GM10266 (cell line): ENCODE results near the gene MDM2.
"Not testable (repeated sequence)": the region's sequence is repeated elsewhere in the genome, so short reads cannot be mapped to it uniquely, and the experiment has no call there.

ENCODE experiments used
- DNase-seq: peaks from one replicate; pipeline ENCODE4 v3.0.0; 2012; ENCODE audit errors: extremely low spot score
- CTCF ChIP-seq: IDR thresholded peaks from 2 replicates; pipeline ENCODE4 v1.5.1; 2012; ENCODE audit warnings: mild to moderate bottlenecking, low read depth; ENCODE audit not compliant: control insufficient read depth, insufficient read depth; ENCODE audit errors: missing control alignments

The MDM2 gene

GRCh38 chr12:68833508-68833907, 25.5 kb downstream of the MDM2 start:
- no peak for DNase-seq
- TF ChIP-seq CTCF, result no peak

GRCh38 chr12:68835333-68835908, 27.4 kb downstream of the MDM2 start:
- TF ChIP-seq CTCF, result no peak

DNA sequence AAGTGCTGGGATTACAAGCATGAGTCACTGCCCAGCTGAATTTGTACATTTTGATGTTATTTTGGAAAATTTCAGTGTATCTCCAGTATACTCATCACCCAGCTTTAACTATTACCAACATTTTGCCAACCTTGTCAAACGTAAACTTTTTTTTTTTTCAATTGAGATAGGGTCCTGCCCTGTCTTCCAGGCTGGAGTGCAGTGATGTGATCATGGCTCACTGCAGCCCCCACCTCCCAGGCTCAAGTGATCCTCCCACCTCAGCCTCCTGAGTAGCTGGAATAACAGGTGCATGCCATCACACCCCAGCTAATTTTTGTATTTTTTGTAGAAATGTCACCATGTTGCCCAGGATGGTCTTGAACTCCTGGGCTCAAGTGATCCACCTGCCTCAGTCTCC, 29.2 kb downstream of the MDM2 start:
- no peak for DNase-seq
- TF ChIP-seq CTCF, result no peak

More at GRCh38 chr12:68835333-68835908, 27.4 kb downstream of the MDM2 start:
- no peak for DNase-seq

- no peak for TF ChIP-seq CTCF
These were observed 30.3 kb downstream of the MDM2 start for GRCh38 chr12:68838046-68838886.

GRCh38 chr12:68839183-68840147, 31.5 kb downstream of the MDM2 start:
- DNase-seq, result no peak
- no peak for TF ChIP-seq CTCF

More at GRCh38 chr12:68838046-68838886, 30.3 kb downstream of the MDM2 start:
- no peak for DNase-seq

DNA sequence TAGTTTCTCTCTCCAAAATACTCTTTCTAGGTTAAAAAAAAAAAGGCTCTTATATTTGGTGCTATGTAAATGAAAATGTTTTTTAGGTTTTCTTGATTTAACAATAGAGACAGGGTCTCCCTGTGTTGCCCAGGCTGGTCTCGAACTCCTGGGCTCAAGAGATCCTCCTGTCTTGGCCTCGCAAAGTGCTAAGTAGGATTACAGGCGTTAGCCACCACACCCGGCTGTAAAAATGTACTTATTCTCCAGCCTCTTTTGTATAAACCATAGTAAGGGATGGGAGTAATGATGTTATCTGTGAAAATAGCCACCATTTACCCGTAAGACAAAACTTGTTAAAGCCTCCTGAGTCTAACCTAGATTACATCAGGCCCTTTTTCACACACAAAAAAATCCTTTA, 33.2 kb downstream of the MDM2 start:
- DNase-seq, result not testable (repeated sequence)

- no peak for TF ChIP-seq CTCF
- DNase-seq, result no peak
These were observed 33.7 kb downstream of the MDM2 start for GRCh38 chr12:68841717-68842116.
